ENCODE measurements around the gene CAPZA2.
"Not testable (repeated sequence)": the region's sequence is repeated elsewhere in the genome, so short reads cannot be mapped to it uniquely, and the experiment has no call there.

Gene CAPZA2

DNA sequence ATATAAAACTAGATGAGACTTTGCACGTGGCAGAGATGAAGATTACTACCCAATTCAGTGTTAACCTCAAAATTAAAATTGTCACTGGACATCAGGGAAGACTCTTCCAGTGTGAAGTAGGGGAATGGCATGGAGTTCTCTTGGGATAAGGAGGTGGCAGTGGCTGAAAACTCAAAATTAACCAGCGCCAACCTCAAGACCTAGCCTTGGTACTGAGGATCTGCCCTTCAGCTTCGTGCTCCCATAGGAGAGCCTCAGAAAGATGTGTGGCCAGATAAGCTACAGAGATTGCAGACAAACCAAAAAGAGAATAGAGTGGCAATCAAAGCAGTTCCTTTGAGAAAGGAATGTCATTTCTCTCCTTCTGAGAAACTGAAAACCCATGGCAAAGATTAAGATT, 47.3 kb upstream of the CAPZA2 start:
- ATAC-seq = no peak
- TF ChIP-seq SNAI2 (CRISPR knock-in tag; IDR thresholded peaks at IDR 0.05) (no peak), ISL1 (CRISPR knock-in tag; IDR thresholded peaks at IDR 0.05) (no peak), TCF4 (CRISPR knock-in tag; IDR thresholded peaks at IDR 0.05; ENCODE audit: borderline replicate concordance) (no peak)

DNA sequence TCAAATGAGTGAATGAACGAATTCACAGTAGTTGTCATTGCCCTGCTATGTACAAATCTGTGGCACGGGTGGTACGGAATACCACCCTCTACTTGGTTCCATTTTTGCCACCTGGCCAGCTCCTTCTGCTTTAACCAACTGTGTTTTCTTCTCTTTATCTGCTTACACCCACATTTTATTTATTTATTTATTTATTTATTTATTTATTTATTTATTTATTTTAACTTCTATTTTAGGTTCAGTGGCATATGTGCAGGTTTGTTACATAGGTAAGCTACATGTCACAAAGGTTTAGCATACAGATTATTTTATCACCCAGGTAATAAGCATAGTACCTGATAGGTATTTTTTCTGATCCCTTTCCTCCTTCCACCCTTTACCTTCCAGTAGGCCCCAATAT, 42.2 kb upstream of the CAPZA2 start:
- TF ChIP-seq RARB (CRISPR knock-in tag; IDR thresholded peaks at IDR 0.05) (no peak), BACH2 (CRISPR knock-in tag; IDR thresholded peaks at IDR 0.05; ENCODE audit: borderline replicate concordance) (no peak), CSDC2 (CRISPR knock-in tag; IDR thresholded peaks at IDR 0.05) (no peak), ZFP30 (CRISPR knock-in tag; IDR thresholded peaks at IDR 0.05) (no peak), PPARA (CRISPR knock-in tag; IDR thresholded peaks at IDR 0.05; ENCODE audit: borderline replicate concordance) (no peak), ZFP3 (CRISPR knock-in tag; IDR thresholded peaks at IDR 0.05) (no peak), GLIS3 (CRISPR knock-in tag; IDR thresholded peaks at IDR 0.05) (no peak), OSR1 (CRISPR knock-in tag; IDR thresholded peaks at IDR 0.05) (no peak), POU6F1 (CRISPR knock-in tag; IDR thresholded peaks at IDR 0.05; ENCODE audit: borderline replicate concordance, low read depth) (no peak), TCF4 (CRISPR knock-in tag; IDR thresholded peaks at IDR 0.05; ENCODE audit: borderline replicate concordance) (no peak), SNAI2 (CRISPR knock-in tag; IDR thresholded peaks at IDR 0.05) (no peak), ARNTL (CRISPR knock-in tag; IDR thresholded peaks at IDR 0.05; ENCODE audit: borderline replicate concordance, low read depth) (no peak)
- TF ChIP-seq, protein P1, sequence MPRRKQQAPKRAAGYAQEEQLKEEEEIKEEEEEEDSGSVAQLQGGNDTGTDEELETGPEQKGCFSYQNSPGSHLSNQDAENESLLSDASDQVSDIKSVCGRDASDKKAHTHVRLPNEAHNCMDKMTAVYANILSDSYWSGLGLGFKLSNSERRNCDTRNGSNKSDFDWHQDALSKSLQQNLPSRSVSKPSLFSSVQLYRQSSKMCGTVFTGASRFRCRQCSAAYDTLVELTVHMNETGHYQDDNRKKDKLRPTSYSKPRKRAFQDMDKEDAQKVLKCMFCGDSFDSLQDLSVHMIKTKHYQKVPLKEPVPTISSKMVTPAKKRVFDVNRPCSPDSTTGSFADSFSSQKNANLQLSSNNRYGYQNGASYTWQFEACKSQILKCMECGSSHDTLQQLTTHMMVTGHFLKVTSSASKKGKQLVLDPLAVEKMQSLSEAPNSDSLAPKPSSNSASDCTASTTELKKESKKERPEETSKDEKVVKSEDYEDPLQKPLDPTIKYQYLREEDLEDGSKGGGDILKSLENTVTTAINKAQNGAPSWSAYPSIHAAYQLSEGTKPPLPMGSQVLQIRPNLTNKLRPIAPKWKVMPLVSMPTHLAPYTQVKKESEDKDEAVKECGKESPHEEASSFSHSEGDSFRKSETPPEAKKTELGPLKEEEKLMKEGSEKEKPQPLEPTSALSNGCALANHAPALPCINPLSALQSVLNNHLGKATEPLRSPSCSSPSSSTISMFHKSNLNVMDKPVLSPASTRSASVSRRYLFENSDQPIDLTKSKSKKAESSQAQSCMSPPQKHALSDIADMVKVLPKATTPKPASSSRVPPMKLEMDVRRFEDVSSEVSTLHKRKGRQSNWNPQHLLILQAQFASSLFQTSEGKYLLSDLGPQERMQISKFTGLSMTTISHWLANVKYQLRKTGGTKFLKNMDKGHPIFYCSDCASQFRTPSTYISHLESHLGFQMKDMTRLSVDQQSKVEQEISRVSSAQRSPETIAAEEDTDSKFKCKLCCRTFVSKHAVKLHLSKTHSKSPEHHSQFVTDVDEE (CRISPR knock-in tag; IDR thresholded peaks at IDR 0.05) = no peak
- no peak for ATAC-seq

- not testable (repeated sequence) for ATAC-seq
Observed at GRCh38 chr7:116821647-116822046, 40.7 kb upstream of the CAPZA2 start.

DNA sequence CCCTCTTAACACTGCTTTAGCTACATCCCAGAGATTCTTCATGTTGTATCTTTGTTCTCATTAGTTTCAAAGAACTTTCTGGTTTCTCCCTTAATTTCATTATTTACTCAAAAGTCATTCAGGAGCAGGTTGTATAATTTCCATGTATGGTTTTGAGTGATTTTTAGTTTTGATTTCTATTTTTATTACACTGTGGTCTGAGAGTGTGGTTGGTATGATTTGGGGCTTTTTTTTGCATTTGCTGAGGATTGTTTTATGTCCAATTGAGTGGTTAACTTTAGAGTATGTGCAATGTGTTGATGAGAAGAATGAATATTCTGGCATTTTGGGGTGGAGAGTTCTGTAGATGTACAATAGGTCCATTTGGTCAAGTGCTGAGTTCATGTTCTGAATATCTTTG, 37.9 kb upstream of the CAPZA2 start:
- TF ChIP-seq, protein P2, sequence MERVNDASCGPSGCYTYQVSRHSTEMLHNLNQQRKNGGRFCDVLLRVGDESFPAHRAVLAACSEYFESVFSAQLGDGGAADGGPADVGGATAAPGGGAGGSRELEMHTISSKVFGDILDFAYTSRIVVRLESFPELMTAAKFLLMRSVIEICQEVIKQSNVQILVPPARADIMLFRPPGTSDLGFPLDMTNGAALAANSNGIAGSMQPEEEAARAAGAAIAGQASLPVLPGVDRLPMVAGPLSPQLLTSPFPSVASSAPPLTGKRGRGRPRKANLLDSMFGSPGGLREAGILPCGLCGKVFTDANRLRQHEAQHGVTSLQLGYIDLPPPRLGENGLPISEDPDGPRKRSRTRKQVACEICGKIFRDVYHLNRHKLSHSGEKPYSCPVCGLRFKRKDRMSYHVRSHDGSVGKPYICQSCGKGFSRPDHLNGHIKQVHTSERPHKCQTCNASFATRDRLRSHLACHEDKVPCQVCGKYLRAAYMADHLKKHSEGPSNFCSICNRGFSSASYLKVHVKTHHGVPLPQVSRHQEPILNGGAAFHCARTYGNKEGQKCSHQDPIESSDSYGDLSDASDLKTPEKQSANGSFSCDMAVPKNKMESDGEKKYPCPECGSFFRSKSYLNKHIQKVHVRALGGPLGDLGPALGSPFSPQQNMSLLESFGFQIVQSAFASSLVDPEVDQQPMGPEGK (CRISPR knock-in tag; IDR thresholded peaks at IDR 0.05; ENCODE audit: borderline replicate concordance) = no peak
- TF ChIP-seq TCF4 (CRISPR knock-in tag; IDR thresholded peaks at IDR 0.05; ENCODE audit: borderline replicate concordance) = no peak
- no peak for ATAC-seq

DNA sequence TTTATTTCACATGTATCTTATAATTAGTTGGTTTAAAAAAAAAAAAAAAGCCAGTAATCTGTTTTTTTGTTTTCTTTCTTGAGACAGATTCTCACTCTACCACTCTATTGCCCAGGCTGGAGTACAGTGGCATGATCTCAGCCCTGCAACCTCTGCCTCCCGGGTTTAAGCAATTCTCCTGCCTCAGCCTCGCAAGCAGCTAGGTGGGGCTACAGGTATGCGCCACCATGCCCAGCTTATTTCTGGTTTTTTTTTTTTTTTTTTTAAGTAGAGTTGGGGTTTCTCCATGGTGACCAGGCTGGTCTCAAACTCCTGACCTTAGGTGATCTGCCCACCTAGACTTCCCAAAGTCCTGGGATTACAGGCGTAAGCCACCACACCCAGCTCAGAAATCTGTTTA, 34.1 kb upstream of the CAPZA2 start:
- ATAC-seq = no peak
- TF ChIP-seq SNAI2 (CRISPR knock-in tag; IDR thresholded peaks at IDR 0.05) (no peak), ZNF8 (CRISPR knock-in tag; IDR thresholded peaks at IDR 0.05) (no peak), TCF4 (CRISPR knock-in tag; IDR thresholded peaks at IDR 0.05; ENCODE audit: borderline replicate concordance) (no peak), GLIS3 (CRISPR knock-in tag; IDR thresholded peaks at IDR 0.05) (no peak), ZNF70 (CRISPR knock-in tag; IDR thresholded peaks at IDR 0.05) (no peak), ZNF565 (CRISPR knock-in tag; conservative IDR thresholded peaks at IDR 0.05; ENCODE audit: low read depth) (no peak), ZC3H10 (CRISPR knock-in tag; IDR thresholded peaks at IDR 0.05) (no peak), ZFP30 (CRISPR knock-in tag; IDR thresholded peaks at IDR 0.05) (no peak), TOX (CRISPR knock-in tag; IDR thresholded peaks at IDR 0.05; ENCODE audit: borderline replicate concordance) (no peak), BACH2 (CRISPR knock-in tag; IDR thresholded peaks at IDR 0.05; ENCODE audit: borderline replicate concordance) (no peak), ESRRG (CRISPR knock-in tag; IDR thresholded peaks at IDR 0.05) (no peak), ISL1 (CRISPR knock-in tag; IDR thresholded peaks at IDR 0.05) (no peak), CREB5 (CRISPR knock-in tag; IDR thresholded peaks at IDR 0.05; ENCODE audit: low read depth) (no peak)
- TF ChIP-seq, protein P3, sequence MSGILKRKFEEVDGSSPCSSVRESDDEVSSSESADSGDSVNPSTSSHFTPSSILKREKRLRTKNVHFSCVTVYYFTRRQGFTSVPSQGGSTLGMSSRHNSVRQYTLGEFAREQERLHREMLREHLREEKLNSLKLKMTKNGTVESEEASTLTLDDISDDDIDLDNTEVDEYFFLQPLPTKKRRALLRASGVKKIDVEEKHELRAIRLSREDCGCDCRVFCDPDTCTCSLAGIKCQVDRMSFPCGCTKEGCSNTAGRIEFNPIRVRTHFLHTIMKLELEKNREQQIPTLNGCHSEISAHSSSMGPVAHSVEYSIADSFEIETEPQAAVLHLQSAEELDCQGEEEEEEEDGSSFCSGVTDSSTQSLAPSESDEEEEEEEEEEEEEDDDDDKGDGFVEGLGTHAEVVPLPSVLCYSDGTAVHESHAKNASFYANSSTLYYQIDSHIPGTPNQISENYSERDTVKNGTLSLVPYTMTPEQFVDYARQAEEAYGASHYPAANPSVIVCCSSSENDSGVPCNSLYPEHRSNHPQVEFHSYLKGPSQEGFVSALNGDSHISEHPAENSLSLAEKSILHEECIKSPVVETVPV (CRISPR knock-in tag; IDR thresholded peaks at IDR 0.05) = no peak
- TF ChIP-seq, protein P1 (CRISPR knock-in tag; IDR thresholded peaks at IDR 0.05) = no peak

Data from SK-N-SH treated with all-trans-retinoic acid at 6 μM for 48 hours (cell line).